Hematopoietic multipotent progenitor cell treated with erythropoietin and hydrocortisone succinate and interleukin-3 and kit ligand, for 15 days (in vitro differentiated cells): ENCODE results near the gene CRTC1.
"Not testable (repeated sequence)": the region's sequence is repeated elsewhere in the genome, so short reads cannot be mapped to it uniquely, and the experiment has no call there.

ENCODE experiments used
- DNase-seq: peaks from one replicate; pipeline ENCODE4 v3.0.0-alpha.2; 2015; ENCODE audit warnings: low spot score

Gene CRTC1

DNA sequence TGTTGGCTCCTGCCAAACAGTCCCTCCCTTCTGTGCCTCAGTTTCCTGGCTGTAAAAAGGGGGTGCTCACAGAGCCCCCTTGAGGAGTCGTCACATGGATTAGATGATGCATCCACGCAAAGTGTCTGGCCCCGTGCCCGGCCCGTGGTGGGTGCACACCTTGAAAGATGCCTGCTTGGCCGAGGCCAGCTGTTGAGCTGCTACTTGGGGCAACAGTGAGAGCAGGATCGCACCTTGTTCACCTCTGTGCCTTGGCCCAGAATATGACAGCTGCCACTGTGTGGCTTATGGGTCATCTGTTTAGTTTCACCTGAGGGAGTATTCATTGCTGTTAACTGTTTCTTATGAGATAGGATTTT lies 17.7 kb downstream of the CRTC1 start:
- DNase-seq = no peak

DNA sequence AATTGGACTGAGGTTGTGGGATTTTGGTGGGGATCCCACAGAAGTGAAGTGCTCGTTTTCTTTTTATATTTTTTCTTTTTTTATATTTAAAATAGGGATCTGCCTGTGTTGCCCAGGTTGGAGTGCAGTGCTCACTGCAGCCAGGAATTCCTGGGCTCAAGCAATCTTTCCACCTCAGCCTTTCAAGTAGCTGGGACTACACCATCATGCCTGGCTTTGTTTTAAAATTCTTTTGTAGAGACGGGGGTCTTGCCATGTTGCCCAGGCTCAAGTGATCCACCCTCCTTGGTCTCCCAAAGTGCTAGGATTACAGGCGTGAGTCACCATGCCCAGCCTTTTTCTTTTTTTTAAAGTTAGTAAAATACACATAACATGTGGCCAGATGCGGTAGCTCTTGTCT lies 20.6 kb downstream of the CRTC1 start:
- no peak for DNase-seq

DNA sequence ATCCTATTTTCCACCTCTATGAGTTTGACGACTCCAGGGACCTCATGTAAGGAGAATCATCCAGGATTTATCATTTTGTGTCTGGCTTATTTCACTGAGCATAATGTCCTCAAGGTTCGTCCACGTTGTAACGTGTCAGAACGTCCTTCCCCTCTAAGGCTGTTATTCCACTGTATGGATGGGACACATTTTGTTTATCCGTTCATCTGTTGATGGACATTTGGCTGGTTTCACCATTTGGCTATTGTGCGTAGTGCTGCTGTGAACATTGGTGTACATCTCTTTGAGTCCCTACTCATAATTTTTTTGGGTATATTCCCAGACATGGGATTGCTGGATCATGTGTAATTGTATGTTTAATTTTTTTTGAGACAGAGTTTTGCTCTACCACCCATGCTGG lies 21.5 kb downstream of the CRTC1 start:
- no peak for DNase-seq

DNA sequence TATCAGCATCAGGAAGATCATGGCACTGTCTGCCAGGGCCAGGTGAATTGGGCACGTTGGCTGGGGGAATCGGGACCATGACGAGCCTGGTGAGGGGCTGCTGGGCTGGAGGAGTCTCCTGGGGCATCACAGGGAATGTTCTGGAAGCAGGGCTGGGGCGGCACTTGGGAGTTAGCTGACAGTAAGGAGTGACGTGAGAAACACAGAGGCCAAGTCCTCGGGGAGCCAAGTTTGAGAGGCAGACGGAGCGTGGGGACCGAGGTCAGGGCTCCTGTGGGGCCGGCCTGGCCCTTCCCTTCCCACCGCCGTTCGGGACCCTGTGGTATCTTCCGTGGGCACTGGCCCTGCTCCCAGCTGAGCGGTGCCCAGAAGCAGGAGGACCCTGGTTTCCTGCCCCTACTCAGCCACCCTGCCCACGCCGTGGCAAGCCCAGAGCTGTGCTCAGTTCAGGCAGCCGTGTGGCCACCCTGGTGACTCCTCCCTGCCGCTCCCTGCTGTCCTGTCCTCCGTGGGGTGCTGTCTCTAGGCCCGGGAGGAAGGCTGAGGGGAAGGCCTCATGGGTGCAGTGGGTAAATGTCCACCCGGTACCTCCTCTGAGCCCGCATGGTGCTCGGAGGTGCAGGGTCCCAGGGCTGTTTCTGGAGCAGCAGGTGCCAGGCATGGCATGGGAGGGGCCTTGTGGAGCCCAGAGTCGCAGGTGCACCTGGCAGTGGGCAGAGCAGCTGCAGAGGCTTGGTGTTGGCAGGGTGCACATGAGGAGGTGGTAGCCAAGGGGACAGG lies 25.2 kb downstream of the CRTC1 start:
- no peak for DNase-seq

DNA sequence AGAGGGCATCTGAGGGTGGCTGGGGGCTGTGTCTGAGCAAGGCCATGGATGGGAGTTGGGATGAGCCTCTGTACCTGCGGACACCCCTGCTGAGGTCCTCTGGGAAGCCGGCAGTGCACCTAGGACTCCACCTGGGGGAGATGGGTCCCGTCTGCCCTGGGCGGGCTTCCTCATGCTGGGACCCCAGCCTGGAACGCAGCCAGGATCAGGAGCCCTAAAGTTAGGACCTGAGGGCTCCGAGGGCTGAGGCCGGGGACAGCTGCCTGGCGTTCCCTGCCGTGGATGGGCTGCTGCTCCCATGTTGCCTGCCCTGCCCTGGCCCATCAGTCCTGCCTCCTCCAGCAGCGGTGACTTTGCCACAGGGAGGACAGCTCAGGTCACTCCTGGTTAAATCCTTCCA lies 26.1 kb downstream of the CRTC1 start:
- no peak for DNase-seq

DNA sequence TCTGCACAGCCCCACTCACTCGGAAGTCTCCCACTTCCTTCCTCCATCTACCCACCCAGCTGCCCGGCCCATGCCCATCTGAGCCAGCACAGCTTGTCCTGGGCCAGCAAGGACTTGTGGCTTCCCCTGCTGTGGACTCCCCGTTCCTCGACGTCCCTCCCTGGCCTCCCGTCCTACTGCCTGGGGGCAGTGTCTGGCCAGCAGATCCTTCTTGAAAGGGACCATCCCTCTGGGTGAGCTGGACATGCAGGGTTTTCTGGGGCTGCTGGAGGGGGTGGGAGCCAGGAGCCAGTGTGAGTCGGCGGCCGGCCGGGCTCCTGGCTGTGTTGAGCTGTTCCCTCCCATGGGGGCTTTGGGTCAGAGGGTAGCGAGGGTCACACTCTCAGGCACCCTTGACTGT lies 26.7 kb downstream of the CRTC1 start:
- no peak for DNase-seq

DNA sequence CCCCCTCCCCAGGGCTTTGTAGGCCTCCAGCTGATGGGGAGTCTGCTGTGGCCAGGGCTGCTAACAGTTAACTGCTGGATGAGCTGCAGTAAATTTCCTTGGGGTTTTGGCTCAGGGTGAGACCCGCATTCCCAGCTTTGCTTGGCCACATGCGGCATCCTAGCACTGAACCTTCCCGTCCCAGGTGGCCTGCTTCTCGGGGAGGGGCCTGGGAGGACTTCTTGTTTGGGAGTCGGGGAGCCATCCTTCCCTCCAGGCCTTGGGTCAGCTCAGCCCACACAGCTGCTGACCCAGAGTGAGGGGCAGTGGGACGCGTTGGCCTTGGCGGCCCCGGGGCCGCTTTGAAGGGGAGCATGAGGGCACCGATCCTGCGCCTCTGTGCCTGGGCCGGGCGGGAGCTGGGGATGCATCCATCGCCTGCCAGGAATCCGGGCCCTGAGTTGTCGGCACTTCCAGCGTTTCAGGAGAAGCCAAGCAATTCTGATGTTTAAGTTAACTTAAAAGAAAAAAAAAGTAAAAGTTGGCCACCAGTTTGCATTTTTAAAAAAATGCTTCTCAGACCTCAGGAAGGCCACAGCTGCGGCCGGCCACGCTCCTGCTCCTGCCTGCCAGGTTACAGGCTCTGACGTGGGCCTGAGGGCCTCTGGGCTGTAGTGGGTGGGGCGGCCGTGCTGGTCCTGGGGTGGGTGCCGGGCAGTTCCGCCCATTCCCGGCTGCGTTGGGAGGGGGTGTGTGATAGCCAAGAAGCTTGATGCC lies 27.7 kb downstream of the CRTC1 start:
- no peak for DNase-seq

DNA sequence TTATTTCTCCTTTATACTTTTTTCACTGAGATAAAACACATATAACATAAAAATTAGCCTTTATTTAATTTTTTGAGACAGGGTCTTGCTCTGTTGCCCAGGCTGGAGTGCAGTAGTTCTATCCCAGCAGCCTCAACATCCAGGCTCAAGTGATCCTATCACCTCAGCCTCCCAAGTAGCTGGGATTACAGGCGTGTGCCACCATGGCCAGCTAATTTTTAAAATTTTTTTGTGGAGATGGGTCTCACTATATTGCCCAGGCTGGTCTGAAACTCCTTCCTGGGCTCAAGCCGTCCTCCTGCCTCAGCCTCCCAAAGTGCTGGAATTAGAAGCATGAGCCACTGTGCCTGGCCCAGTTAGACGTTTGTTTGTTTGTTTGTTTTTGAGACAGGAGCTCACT lies 28.4 kb downstream of the CRTC1 start:
- no peak for DNase-seq

DNA sequence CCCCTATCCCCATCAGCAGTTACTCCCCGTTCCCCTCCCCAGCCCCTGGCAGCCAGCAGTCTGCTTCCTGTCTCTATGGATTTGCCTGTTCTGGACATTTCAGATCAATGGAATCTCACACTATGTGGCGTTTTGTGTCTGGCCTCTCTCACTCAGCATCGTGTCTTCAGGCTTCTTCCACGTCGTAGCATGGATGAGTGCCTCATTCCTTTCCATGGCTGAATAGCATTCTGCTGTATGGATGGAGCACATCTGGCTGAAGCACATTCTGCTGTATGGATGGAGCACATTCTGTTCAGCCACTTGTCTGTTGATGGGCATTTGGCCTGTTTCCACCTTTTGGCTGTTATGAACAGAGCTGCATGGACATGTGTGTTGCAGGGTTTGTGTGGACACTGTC lies 29.5 kb downstream of the CRTC1 start:
- DNase-seq = no peak

DNA sequence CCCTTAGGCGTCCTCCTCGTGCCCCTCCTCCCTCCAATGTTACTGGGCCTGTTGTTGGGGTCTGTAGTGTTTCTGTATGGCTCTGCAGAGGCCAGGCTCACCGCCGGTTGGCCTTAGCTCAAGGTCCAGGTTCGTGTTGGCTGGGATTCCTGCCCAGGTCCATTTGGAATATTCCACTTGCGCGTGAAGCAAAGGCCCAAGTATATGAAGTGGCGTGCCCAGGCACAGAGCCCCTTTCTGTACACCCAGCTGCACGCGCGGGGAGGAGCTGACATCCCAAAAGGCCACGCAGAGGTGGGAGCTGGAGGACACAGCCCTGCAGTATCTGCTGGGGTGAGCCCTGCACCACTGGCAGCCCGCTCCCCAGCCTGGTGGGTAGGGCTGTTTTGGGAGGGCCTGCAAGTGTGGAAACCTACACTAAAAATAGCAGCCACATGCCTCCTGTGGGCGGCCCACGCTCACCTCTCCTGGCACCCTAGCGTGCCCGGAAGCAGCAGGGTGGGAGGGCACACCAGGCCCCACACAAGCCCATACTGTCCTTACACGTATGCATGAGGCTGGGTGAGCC lies 30.2 kb downstream of the CRTC1 start:
- DNase-seq = no peak

DNA sequence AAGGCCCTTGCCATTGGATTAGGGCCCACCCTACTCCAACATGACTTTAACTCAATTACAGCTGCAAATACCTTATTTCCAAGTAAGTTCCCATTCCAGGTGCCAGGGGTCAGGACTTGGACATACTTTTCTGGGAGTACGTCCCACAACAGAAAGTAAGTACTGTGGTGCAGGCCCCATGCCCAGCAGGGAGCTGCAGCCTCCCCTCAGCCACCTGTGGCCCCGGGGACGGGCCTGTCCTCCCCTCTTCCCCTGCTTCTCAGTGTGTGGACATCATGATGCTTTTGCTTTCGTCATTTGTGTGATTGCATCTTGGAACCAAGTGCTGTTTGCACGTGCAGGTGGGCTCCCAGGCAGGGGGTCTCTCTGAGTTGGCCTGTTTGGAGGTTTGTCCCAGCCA lies 31.9 kb downstream of the CRTC1 start:
- DNase-seq = no peak

DNA sequence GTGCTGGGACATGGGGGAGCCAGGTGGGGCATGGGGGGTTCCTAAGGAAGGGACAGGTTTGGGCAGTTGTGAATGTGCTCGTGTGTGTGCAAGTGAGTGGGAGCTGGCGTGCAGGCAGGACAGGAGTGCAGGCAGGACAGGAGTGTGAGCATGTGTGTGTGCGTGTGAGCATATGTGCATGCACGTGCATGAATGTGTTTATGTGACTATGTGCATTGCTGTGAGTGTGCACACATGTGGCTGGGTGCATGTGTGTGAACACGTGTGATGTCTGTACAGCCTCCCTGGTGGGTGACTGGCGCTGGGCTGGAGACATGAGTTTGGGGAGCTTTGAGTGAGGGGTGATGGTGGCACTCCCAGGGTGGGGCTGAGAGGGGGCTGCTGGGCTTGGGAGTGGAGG lies 33.4 kb downstream of the CRTC1 start:
- no peak for DNase-seq

DNA sequence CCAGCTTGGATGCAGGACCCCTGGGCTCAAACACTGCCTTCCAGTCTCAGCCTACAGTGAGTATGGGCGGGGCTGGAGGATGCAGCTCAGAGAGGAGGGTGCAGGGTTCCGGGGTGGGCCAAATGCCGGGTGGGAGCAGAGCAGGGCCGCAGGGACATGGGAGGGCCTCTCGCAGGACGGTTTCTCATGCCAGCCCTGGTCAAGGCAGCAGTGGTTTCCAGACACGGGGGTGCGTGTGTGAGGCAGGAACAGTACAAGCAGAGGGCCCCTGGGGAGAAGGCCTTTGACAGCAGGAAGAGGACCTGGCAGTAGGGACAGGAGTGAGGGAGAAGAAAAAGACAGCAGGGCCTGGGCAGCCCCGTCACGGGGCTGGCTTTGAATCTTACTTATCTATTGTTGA lies 34.1 kb downstream of the CRTC1 start:
- DNase-seq = no peak

DNA sequence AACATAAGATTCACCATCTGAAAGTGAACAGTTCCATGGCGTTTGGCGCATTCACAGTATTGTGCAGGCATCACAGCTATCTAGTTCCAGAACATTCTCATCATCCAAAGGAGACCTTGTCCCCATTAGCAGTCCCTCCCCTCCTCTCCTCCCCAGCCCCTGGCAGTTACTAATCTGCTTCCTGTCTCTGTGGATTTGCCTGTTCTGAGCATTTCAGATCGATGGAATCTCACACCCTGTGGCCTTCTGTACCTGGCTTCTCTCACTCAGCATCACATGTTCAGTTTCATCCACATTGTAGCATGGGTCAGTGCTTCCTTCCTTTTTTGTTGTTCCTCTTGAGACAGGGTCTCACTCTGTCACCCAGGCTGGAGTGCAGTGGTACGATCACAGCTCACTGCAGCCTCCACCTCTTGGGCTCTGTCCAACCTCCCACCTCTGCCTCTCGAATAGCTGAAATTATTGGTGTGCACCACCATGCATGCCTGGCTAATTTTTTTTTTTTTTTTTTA lies 34.6 kb downstream of the CRTC1 start:
- DNase-seq = no peak

DNA sequence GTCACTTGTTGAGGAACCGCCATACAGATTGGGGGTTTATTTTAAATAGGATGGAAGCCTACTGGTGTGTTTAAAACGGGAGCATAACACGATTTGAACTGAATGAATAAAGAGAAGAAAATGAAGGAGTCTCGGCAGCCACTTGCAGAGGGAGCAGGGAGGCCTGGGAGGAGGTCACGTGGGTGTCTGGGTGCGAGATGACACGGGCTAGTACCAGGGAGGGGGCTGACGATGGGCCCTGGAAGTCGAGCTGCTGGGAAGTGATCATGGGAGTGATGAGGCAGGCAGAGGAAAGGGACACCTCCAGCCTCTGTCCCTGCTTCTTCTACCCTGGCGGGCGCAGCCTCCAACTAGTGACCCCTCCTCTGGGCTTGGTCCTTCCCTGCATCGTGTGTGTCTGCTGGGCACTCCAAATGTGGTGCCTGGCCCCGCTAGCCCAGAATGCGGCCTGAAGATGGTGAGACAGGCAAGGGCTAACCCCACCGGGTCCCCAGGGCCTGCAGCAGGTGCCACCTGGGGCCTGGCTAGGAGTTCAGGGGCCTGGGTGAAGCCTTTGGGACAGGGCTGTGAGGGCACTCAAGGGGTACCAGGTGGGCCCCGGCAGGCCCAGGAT lies 35.5 kb downstream of the CRTC1 start:
- no peak for DNase-seq

DNA sequence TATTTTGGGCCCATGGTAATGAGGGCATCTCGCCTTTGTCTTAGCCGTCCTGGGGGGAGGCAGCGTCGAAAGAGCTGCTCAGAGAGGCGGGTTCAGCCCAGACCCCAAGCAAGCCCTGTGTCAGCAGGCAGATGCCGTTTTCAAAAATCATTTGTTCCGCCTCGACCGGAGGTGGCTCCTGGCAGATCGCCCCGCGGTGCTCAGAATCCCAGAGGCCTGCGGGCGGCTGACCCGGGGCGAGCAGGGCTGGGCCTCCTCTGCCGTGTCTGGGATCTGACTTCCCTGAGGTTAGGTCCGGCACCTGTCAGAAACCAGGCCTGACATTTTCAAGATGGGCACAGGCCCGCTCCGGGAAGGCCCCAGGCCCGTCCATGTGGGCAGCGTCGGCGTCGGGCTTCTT lies 36.1 kb downstream of the CRTC1 start:
- no peak for DNase-seq

DNA sequence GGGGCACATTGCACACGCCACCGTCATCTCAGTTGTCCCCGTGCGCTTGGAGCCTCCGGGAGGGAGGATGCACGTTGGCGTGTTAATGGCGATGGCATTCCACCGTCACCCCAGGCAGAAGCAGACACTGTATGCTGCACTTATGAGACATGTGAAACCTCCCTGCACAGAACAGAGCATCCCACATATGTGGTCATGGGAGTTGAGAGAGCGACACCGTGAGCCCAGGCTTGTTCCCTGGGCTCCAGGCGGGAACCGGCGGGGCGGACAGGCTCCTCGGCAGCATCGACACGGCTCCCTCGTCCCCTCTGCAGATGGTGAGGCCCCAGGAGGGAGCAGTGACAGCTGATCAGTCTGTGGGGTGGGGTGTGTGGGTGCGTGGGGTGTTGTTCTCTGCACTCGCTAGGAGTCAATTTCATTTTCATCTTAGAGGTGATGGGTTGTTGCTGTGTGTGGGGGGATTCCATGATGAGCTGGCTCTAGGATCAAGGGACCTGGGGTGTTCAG lies 40.4 kb downstream of the CRTC1 start:
- no peak for DNase-seq

DNA sequence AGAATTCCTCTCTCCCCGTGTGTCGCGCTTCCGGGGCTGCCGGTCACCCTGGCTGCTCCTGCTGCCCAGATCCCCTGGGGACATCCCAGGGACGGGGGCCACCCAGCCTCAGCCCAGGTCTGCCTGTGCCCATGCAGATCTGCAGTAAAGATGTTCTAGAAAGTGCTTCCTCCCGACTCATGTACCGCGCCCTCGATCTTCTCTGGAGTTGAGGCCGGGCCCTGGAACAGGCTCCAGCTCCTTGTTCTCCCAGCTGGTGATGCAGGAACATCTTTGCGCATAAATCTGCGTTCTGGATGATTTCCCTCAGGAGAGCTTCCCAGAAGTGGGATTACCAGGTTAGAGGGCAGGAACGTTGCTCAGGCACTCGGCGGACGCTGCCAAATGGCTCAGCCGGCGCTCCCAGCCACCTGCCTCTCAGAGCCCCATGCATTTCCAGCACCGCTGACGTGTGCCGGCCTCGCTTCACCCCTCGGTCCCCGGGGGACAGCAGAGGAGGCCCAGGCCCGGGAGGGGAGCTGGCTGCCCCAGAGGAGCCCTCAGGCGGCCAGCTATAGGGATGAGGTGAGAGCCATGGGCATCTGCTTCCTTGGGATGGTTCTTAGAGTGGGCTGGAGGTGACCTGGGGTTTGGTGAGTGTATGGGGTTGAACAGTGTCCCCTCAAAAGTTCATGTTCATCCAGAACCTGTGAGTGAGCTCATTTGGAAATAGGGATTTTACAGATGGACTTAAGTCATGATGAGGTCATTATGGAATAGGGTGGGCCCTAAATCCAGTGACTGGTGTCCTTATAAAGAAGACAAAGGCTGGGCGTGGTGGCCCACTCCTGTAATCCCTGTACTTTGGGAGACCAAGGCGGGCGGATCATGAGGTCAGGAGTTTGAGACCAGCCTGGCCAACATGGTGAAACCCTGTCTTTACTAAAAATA lies 42.6 kb downstream of the CRTC1 start:
- no peak for DNase-seq

DNA sequence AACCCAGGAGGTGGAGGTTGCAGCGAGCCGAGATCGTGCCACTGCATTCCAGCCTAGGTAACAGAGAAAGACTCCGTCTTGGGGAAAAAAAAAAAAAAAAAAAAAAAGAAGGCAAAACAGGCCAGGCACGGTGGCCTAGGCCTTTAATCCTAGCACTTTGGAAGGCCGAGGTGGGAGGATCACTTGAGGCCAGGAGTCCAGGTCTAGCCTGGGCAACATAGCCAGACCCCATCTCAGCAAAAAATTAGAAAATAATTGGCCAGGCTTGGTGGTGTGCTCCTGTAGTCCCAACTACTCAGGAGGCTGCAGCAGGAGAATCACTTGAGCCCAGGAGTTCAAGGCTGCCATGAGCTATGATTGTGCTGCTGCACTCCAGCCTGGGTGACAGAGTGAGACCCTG lies 43.4 kb downstream of the CRTC1 start:
- no peak for DNase-seq

DNA sequence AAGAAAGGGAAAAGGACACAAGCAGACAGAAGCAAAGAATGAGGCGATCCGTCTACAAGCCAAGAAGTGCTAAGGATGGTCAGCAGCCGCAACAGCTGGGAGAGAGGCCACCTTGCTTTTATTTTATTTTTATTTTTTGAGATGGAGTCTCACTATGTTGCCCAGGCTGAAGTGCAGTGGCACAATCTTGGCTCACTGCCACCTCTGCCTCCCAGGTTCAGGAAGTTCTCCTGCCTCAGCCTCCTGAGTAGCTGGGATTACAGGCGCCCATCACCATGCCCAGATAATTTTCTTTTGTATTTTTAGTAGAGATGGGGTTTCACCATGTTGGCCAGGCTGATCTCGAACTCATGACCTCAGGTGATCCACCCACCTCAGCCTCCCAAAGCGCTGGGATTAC lies 44.1 kb downstream of the CRTC1 start:
- not testable (repeated sequence) for DNase-seq

DNA sequence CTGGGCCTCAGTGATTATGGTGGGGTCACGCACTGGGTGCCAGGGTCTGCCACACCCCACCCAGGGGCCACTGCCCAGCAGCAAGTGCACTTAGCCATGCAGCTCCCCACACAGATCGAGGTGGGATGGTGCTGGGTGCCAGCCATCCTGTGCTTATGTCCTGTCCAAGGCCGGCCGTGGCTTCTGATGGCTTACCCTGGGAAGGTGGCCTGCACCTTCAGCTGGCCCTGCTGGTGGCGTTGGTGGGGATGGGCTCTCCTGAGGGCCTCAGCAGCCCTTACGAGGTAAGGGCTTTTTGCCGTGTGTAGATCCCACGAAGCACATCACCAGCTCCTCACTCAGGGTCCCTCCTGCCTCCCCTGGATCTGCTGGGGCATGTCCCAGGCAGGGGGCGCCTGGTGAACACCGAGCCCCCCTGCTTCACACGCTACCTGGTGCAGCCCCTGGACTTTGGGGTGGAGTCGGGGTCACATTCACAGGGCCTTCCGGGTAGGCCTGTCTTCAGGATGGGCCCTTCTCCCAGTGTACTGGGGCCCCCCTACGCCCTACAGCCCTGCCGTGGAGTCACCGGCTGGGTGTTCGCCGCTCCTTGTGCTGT lies 46.6 kb downstream of the CRTC1 start:
- DNase-seq = no peak
